Sciatic nerve (tissue), 2 donors: ENCODE data around the gene DGKB. TPM values are rescaled to one million over a fixed set of nuclear protein-coding genes. Genes with fewer than 3 reads are reported as not detected.
"Not testable (repeated sequence)": the region's sequence is repeated elsewhere in the genome, so short reads cannot be mapped to it uniquely, and the experiment has no call there.

Experiments
- ATAC-seq: fragments of 200-7000 bp; cut with Tn5 transposase; one replicate; pipeline ENCODE4 v1.9.1; 2020; ENCODE audit warnings: mild to moderate bottlenecking, moderate library complexity
- DNase-seq: peaks from one replicate; pipeline ENCODE4 v3.0.0-alpha.2; 2020; ENCODE audit warnings: low spot score
- intact Hi-C: fragments of 100-400 bp; cut with DNase I; formaldehyde crosslinking; loops from one replicate; pipeline ENCODE4 v1.14.2; 2022
- total RNA-seq: library from RNA; stranded (reverse); fragmentation: NEBNext Ultra II Directional; extraction: Animal tissue kit (Norgen Biotek cat#: 25700); gene quantifications from one replicate; pipeline ENCODE4 v1.2.1, GENCODE V29; 2021
- donor health status: DM: no; HTN: no; CAD: no.
- donor health status: DM: no; HTN: no; CAD: no.

Gene DGKB
- total RNA-seq, 1 donor from 2014 or later, result 3.6 TPM

GRCh38 chr7:14521183-14521582, 381.4 kb downstream of the DGKB start:
- intact Hi-C loops, result no loop called here
- ATAC-seq, result peak; percentile 61
- DNase-seq, result no peak

GRCh38 chr7:14510268-14510667, 392.3 kb downstream of the DGKB start:
- ATAC-seq (no peak), DNase-seq (no peak)
- intact Hi-C loops, result no loop called here

DNA sequence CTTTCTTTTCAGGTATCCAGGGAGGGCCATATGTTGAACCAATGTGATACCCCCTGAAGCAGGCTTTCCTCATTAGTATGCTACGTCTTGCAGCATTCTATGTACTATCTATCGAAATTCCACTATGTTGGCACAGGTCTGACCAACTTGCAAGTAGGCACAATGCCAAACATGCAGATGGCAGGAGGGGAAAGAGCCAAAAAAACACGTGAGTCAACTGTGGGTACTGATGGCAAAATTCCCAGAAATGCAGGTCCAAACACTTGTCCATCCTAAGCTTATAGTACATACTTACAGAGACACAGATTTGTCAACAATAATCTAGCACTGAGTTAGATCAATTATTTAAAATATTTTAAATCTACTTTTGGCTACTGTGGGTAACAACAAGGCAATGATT, 394.9 kb downstream of the DGKB start:
- ATAC-seq (no peak), DNase-seq (no peak)
- intact Hi-C loops, result no loop called here

DNA sequence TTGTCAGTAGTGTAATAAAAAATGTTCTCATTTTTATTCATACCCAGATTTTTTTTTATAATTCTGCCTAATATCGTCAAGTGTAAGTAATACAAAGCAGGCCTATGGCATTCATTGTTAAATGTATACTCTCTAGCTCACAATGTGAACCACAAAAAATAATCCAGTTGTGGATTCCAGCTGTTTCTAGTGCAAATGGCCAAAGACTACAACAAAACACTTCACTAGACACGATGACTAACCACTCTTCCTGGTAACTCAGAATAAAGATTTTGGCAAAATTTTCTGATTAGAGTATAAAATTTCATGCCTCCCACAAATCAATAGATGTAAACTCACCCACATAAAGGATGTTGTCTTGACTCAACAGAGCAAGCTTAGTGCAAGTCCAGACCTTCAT, 396.6 kb downstream of the DGKB start:
- no peak for ATAC-seq
- DNase-seq, result no peak
- intact Hi-C loops, result no loop called here

DNA sequence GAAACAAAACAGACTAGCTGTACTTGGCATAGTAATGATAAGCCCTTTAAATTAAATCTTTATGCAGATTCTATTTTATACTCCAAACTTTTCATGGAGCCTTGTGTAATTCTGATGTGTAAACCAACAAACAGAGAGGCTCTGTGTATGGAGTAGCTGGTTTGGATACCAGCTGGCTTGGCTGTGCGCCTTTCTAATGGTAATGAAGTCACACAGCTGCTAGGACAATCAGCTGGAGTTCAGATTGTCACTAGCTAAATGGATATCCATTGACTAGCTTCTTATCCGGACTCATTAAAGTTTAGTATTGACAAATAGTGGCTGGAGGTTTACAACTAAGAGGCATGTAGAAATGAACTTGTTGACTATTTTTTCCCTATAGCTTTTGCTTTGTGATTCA, 398.4 kb downstream of the DGKB start:
- peak; percentile 41 for ATAC-seq
- intact Hi-C loops, result no loop called here
- DNase-seq, result no peak

GRCh38 chr7:14503623-14504022, 398.9 kb downstream of the DGKB start:
- ATAC-seq (no peak), DNase-seq (no peak)
- intact Hi-C loops, result no loop called here

DNA sequence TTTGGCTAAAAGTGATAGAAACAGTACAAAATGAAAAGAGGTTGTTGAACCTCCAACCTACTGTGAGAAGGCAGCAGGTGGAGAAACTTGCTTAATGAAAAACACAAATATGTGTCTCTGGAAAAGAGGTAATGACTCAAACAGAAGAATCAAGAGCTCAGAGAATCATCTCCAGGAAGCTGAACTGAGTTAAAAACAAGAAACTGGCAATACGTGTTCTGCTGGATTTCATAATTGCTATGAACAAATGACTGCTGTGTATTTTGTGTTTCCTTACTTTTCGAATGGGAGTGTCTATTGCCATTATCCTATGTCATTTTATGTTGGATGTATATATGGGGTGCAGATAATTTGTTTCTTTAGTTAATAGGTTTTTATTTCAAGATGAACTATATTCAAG, 401.1 kb downstream of the DGKB start:
- intact Hi-C loops, result no loop called here
- DNase-seq (no peak), ATAC-seq (no peak)

DNA sequence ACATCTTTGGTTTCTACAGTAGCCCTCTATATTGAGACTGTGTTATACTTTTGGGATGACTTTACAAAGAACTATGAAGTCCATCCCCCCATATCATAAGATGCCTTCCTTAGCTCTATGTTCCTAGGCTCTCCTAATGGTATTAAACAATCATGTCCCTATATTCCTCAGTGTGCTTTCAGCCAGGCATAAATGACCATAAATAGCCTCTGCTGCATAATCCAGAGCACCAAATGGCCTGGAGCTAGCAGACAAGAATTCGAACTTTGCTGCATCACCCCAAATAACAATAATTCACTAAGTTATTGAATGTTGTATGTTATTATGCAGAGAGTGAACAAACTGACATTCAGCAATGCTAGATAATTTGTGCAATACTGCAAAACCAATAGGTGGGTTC, 405.2 kb downstream of the DGKB start:
- intact Hi-C loops, result no loop called here
- DNase-seq, result no peak
- no peak for ATAC-seq

- DNase-seq, result no peak
- intact Hi-C loops, result no loop called here
- ATAC-seq, result no peak
These were observed 406.9 kb downstream of the DGKB start for GRCh38 chr7:14495633-14496032.

DNA sequence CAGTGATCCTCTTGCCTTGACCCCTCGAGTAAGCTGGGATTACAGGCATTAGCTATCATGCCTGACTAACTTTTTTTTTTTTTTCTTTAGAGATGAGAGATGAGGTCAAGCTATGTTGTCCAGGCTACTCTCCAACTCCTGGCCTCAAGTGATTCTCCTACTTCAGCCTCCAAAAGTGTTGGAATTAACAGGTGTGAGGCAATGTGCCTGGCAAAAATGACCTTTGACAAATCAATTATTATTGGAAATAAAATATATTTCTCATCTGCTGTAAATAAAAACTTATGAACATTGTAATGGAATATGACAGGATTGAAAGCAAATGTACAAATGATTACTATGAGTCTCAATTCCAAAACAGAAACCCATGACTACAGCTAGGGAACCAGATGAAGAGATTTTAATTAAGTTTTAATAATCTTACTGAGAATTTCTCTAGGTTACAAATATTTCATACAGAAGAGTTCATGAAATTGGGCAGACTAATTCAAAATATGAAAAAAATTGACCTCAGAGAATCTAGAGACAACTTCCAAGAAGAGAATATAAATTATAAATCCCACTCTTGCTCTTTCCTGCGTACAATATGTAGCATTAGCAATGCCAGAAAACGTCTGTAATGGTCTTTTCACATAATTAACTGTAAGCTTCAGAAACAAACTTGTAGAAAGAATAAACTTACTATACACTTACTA, 414.7 kb downstream of the DGKB start:
- DNase-seq, result no peak
- intact Hi-C loops, result no loop called here
- ATAC-seq, result no peak

DNA sequence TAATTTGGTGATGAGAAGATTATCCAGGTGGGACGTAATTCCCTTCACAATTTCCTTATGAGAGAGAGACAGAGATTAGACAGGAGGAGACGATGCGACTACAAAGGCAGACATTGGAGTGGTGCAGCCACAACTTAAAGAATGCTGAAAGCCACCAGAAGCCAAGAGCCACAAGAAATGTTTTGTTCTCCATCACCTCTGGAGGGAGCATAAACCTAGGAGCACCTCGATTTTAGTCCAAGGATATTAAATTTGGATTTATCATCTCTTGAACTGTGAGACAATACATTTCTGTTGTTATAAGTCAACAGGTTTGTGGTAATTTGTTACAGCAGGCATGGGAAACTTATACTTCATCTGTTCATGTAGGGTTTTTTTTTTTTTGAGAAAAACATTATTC, 418.9 kb downstream of the DGKB start:
- intact Hi-C loops, result no loop called here
- DNase-seq (no peak), ATAC-seq (no peak)

DNA sequence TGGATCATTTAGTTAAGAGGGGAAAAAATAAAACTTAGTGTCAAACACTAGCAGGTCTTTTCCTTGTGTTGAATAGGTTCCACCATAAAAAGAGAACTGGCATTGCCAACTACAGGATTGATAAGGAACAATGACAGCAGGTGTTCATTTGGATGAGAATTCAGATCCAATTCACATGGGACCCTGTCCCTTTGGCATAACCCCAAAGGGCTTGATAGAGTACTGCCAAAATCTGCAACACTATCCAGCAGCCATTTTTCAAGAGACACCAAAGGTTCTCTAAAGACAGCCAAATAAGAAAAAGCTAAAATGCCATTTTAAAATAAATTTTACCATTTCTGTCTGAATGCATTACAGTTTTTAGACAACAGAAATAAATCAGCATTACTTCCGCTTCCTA, 422.3 kb downstream of the DGKB start:
- intact Hi-C loops, result no loop called here
- DNase-seq (no peak), ATAC-seq (no peak)

GRCh38 chr7:14478834-14479510, 423.6 kb downstream of the DGKB start:
- ATAC-seq (no peak), DNase-seq (no peak)
- intact Hi-C loops, result no loop called here

DNA sequence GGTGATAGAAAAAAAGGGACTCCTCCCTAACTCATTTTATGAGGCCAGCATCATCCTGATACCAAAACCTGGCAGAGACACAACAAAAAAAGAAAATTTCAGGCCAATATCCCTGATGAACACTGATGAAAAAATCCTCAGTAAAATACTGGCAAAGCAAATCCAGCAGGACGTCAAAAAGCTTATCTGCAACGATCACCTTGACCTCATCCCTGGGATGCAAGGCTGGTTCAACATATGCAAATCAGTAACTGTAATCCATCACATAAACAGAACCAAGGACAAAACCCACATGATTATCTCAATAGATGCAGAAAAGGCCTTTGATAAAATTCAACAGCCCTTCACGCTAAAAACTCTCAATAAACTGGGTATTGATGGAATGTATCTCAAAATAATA, 440.8 kb downstream of the DGKB start:
- intact Hi-C loops, ATAC-seq, DNase-seq: not testable (repeated sequence)

DNA sequence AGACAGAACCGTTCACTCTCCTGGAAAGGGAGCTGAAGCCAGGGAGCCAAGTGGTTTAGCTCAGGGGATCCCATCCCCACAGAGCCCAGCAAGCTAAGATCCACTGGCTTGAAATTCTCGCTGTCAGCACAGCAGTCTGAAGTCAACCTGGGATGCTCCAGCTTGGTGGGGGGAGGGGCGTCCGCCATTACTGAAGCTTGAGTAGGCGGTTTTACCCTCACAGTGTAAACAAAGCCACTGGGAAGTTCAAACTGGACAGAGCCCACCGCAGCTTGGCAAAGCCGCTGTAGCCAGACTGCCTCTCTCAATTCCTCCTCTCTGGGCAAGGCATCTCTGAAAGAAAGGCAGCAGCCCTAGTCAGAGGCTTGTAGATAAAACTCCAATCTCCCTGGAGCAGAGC, 443.7 kb downstream of the DGKB start:
- DNase-seq, ATAC-seq, intact Hi-C loops: not testable (repeated sequence)

- intact Hi-C loops, result no loop called here
- ATAC-seq (peak; percentile 86), DNase-seq (peak; percentile 81)
These were observed 444.7 kb downstream of the DGKB start for GRCh38 chr7:14457568-14458453.

GRCh38 chr7:14449291-14449690, 453.3 kb downstream of the DGKB start:
- ATAC-seq (no peak), DNase-seq (no peak)
- intact Hi-C loops, result no loop called here

DNA sequence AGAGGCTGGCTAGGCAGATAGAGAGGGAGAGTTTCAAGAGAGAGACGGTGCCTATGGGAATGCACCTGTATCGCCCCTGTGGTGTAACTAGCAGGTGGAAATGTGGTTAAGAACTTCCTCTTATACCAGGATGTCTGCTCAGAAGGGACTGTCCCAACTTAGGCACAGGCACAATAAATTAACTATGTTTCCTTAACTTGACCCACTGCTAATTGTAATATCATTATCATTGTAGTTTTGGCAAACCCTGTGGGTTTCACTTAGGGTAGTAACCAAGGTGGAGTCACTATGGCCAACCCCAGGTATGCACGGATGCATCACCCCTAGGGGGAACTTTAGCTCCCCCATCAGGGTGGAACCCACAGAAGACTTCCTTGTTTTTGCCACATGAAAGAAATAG, 455.7 kb downstream of the DGKB start:
- DNase-seq (no peak), ATAC-seq (no peak)
- intact Hi-C loops, result no loop called here

DNA sequence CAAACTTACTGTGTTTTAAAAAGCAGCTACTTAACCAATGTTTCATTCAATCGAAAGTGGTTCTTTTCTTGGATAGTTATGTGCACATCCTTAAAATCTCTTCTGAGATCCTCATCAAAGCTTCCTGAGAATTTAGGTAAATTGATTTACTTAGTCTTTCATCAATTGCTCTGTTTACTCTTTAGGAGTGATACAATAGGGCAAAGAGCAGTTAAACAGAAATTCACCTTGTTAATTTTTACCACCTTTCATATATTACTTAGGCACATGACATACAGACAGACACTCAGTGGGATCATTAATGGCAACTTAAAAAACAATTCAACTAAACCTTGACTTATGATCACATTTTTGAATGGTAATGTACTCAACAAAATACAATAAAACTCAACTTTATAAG, 456.3 kb downstream of the DGKB start:
- DNase-seq (no peak), ATAC-seq (no peak)
- intact Hi-C loops, result no loop called here

DNA sequence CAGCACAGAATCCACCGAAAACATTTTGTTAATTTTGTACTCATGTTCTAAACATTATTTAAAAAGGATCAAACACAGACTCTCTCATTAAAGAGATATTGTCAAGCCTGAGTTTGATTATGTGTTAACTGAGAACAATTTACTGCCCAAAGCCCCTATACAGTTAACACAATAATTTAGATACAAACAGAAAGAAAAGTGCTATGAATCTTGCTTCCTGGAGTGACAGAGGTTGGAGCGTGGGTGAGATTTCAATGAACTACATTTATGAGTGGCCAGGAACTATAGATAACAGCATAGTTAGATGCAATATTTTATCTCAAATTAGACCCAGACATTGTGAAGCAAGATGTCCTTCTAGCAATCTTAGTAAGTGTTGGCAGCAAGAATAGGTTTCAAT, 464.2 kb downstream of the DGKB start:
- intact Hi-C loops, result no loop called here
- DNase-seq (no peak), ATAC-seq (no peak)
